Heart left ventricle (tissue), 13 donors: ENCODE measurements around the gene C20orf204.

ENCODE experiments used
- POLR2A ChIP-seq, 2 donors: fragments of 450-650 bp; IDR thresholded peaks; one replicate each; pipeline ENCODE4 v1.6.1; 2017; ENCODE audit warnings: antibody characterized with exemption in 2 of 2, mild to moderate bottlenecking in 2 of 2, moderate library complexity in 2 of 2
- TF ChIP-seq, protein P1 (sequence below), 12 donors: fragments of 200-600 bp; sonication (generic) in 4 of 12; IDR thresholded peaks; one replicate each; pipeline versions ENCODE4 v1.5.0 to v1.8.0; 2018 to 2022; ENCODE audit warnings: antibody characterized with exemption in 12 of 12, mild to moderate bottlenecking in 5 of 12
- donor health status: ischemic (EF 13 %, LVEDD 7.1; RV severe dilation, severe dysfunction).
- donor health status: DM: no; HTN: yes; CAD: no.
- donor health status: DM: no; HTN: no; CAD: no.
- donor health status: ischemic (EF 25% LVEDD 6.9; RV normal size, moderate dysfunction).
- donor health status: ischemic (EF 25% LVEDD 5.7; RV mildly dilated, moderate dysfunction).
- donor health status: ischemic (EF 35%, LVEDD 5.7; RV mildly dilated, moderate dysfunction).
- donor health status: nonischemic (EF 11% LVEDD 7.7; RV severe dilation, severe dysfunction).
- donor health status: DM: yes; HTN: yes; CAD: no.
- donor health status: PGD.
- donor health status: ischemic (EF 29% LVEDD 5.4; RV normal size, mild dysfunction).
- donor health status: nonischemic (EF 23%, LVEDD 6.1; RV moderate dilation, normal function).

DNA sequence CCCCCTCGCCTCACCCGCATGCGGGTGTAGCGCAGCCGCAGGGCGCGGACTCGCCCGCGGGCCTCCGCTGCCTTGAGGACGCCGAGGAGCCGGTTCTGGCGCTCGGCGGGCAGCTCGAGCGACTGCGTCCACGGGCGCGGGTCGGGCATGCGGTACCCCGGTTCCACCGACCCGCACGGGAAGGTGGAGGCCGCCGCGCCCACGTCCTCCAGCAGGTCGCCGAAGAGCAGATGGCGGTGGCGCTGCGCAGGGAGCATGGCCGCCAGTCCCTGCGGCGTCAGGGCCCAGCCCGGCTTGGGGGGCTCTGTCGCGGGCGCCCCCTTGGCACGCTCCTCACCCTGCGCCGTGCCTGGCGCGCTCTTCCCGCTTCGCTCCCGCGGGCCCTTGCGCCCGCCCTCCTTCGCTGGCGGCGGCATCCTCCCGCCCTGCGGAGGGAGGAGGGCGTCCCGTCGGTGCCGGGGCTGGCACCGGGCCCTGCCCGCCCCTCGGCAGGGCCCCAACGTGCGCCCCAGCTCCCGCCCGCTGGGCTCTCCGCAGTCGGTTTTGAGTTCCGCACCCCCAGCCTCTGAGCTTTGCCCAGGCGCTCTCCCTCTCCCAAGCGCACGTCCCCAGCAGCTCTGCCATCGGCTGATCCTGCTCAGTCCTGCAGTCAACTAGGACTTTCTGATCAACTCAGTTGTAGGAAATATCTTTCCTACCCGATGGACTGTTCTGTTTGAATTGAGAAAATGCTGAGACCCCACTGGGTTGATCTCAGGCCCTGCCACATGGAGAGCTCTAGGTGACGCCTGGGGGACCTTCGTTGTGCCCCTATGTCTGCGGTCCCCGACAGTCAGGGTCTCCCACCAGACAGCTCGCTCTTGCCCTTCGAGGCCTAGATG, 48.1 kb downstream of the C20orf204 start, which contains the start of gene LKAAEAR1:
- TF ChIP-seq, protein P1, sequence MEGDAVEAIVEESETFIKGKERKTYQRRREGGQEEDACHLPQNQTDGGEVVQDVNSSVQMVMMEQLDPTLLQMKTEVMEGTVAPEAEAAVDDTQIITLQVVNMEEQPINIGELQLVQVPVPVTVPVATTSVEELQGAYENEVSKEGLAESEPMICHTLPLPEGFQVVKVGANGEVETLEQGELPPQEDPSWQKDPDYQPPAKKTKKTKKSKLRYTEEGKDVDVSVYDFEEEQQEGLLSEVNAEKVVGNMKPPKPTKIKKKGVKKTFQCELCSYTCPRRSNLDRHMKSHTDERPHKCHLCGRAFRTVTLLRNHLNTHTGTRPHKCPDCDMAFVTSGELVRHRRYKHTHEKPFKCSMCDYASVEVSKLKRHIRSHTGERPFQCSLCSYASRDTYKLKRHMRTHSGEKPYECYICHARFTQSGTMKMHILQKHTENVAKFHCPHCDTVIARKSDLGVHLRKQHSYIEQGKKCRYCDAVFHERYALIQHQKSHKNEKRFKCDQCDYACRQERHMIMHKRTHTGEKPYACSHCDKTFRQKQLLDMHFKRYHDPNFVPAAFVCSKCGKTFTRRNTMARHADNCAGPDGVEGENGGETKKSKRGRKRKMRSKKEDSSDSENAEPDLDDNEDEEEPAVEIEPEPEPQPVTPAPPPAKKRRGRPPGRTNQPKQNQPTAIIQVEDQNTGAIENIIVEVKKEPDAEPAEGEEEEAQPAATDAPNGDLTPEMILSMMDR (IDR thresholded peaks at IDR 0.05): no peak
- TF ChIP-seq POLR2A (IDR thresholded peaks at IDR 0.05): no peak
